GM12891 (cell line): ENCODE measurements around the gene CDCP2.

Experiments used
- POLR2A ChIP-seq: IDR thresholded peaks from 2 replicates; pipeline ENCODE4 v1.6.1; 2011; ENCODE audit warnings: low read depth, low read length, control low read depth
- POLR2AphosphoS5 ChIP-seq: IDR thresholded peaks from 2 replicates; pipeline ENCODE4 v1.6.1; 2011; ENCODE audit warnings: low read depth, low read length, control low read depth
- TAF1 ChIP-seq: IDR thresholded peaks from 2 replicates; pipeline ENCODE4 v1.6.1; 2011; ENCODE audit warnings: low read depth, low read length, control low read depth

DNA sequence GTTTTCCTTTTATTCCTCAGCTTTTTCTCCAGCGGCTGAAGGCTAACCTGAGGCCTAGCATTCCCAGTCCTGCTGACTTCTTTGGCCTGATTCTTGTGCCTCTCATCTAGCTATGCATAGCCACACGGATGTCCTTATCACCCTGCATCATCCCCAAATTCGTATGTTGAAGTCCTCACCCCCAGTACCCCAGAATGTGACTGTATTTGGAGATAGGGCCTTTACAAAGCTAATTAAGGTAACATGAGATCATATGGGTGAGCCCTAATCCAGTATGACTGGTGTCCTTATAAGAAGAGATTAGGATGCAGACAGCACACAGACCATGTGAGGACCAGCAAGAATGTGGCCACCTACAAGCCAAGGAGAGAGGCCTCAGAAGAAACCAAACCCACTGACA, 44.6 kb downstream of the CDCP2 start:
- TF ChIP-seq POLR2AphosphoS5 (no peak), TAF1 (no peak), POLR2A (no peak)
